T1000 (cell line): Measurements from ENCODE around the gene ALOX12B.

Experiments
- DNase-seq: peaks from one replicate; lab custom pipeline; 2025; ENCODE audit warnings: mixed read lengths; lab: John Stamatoyannopoulos, UW

Gene ALOX12B

DNA sequence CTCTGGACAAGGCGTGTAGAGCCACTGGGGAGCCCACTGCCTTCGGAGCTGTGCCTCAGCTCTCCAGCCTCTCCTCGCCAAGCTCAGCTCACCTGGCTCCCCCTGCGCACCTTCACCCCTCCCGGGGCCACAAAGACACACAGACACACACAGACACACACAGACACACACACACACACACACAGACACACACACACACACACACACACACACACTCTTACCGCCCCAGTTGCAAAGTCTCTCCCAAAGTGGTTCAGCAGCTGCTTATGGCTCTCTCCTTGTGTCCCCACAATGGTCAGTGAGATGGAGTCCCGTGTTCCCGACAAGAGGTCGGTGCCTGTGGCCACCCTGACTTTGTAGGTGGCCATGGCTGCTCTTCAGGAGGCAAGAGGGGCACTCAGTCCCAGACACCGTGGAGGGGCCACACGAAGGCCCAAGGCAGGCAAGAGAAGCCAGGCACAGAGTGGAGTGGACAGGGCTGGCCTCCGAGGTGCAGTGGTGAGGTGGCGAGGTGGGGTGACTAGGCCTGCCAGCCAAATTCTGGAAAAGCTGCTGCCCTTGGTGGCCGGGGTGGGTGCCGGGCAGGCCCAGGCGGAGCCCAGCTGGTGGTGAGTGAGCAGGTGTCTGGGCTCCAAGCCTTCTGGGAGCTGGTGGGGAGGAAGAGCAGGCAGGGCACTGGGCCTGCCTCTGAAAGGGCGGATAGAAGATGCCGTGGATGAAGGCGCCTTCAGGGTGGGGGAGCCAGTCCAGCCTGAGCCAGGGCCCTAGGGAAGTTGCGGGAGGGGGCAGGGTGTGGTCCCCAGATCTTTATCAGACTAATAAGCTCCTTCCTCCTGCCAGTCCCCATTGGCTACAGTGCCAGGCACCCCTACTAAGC, at the start of gene ALOX12B:
Gene ALOX12B (minus strand): TSS at position 642 of the 877 bp plus-strand sequence. CDS start 274 bp downstream, at position 368.
- DNase-seq = no peak

DNA sequence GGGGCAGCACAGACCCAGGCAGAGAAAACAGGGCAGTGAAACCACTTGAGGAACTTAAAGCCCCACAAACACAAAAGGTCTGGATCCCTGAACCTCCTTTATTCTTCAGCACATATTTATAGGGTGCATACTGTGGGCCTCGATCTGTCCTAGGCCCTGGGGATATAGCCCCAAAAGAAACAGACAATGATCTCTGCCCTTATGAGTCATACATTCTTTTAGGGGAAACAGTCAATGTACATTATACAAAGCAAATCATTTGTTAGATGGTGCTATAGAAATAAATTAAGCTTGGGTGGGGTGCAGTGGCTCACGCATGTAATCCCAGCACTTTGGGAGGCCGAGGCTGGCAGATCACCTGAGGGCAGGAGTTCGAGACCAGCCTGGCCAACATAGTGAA, 46.4 kb upstream of the ALOX12B start:
- DNase-seq = no peak

DNA sequence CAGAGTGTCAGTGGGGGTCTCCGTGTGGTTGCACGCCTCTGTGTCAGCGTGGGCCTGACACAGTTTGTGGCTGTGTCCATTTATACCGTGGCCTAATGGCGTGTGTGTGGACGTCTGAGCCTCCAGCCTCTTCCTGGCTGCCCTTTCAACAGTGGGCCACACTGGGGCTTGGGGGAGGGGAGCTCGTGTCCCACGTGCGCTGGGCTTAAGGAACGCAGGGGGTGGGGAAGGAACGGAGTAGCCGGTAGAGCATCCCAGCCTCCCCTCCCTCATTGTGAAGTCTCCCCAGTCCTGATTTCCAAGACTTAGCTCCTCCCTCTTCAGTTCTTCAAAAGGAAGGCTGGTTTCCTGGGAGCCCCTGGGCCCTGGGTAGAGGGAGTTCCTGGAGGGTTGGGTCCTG, 45.9 kb upstream of the ALOX12B start:
- DNase-seq = no peak

DNA sequence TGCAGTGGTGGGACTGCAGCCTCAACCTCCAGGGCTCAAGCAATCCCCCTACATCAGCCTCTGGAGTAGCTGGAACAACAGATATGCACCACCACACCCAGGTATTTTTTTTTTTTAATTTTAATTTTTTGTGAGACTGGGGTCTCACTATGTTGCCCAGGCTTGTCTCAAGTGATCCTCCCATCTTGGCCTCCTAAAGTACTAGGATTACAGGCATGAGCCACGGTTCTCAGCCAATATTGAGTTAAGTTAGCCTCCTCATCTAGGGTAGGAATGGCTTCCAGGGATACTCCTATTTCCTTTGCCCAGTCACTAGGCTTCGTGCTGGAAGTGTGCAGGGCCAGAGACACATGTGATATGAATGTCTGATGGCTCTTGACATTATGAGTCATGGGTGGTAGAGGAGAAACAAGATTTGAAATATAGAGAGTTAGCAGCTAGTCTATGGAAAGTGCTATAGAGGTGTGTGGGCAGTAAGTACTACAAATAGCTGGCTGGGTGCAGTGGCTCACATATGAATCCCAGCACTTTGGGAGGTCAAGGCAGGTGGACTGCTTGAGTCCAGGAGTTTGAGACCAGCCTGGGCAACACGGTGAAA, 44.4 kb upstream of the ALOX12B start:
- DNase-seq = no peak

DNA sequence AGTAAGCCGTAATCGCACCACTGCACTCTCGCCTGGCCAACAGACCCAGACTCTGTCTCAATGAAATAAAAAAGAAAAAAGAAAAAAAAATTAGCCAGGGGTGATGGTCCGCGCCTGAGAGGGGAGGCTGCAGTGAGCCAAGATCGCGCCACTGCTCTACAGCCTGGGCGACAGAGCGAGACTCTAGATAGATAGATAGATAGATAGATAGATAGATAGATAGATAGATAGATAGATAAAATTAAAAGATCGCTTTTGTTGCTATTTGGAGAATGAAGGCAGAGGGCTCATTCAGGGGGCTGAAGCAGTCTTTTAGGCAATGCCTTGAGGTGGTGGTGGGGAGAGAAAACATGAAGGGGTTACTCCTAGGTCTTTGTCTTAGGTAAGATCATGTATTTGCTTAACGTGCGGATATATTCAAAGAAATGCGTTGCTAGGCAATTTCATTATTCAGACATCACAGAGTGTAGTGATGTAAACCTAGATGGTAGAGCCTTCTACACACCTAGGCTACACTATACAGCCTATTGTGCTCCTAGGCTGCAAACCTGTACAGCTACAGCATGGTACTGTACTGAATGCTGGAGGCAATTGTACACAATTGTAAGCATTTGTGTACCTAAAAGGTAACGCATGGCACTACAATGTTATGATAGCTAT, 40.7 kb upstream of the ALOX12B start:
- DNase-seq = no peak

DNA sequence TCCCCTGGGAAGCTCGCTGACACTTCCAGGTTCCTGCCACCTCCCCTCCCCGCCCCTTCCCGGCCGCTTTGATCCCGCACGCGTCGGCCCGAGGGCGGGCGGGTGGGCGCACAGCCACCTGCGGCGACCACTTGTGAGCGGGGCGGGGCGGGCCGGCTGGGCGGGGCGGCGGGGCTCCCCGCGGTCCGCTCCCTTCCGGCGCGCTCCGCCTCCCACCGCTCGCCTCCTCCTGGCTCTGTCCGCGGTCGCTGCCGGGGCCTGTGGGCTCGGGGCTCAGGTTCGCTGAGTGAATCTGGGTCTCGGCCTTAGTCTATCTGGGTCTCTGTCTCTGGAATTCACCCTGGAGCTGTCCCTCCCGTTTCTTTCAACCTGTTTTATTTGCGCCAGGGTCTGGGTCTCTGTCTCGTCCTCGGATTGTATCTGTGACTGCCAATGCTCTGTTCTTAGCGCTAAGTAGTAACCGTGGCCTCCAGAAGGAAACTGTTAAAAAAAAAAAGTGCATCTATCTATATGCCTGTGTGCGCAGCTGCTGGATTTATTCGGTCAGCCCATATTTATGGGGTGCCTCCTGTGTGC, 39.1 kb upstream of the ALOX12B start:
- peak; percentile 32 for DNase-seq

DNA sequence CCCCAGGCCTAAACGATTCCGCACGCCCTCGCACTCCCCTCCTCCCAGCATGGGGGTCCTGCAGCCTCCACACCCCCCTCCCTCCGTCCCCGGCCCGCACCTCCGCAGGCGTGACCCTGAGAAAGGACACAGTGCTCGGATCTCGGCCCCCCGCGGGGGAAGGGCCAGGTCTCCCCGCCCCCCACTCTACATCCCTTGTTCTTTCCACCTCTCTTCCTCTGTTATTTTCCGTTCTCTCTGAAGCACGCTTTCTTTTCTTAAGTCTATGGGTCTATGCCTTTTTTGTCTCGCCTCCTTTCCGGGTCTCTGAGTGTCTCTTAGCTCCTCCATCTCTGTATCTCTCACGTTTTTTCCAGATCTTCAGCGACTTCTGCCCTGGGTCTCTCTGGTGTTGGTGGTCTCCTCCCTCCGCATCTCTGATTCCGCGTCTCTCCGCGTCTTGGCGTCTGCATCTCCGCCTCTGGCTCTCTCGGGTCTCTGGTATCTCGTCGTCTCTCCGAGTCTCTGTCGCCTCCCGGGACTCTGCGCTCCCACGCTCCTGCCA, 38.5 kb upstream of the ALOX12B start:
- no peak for DNase-seq

DNA sequence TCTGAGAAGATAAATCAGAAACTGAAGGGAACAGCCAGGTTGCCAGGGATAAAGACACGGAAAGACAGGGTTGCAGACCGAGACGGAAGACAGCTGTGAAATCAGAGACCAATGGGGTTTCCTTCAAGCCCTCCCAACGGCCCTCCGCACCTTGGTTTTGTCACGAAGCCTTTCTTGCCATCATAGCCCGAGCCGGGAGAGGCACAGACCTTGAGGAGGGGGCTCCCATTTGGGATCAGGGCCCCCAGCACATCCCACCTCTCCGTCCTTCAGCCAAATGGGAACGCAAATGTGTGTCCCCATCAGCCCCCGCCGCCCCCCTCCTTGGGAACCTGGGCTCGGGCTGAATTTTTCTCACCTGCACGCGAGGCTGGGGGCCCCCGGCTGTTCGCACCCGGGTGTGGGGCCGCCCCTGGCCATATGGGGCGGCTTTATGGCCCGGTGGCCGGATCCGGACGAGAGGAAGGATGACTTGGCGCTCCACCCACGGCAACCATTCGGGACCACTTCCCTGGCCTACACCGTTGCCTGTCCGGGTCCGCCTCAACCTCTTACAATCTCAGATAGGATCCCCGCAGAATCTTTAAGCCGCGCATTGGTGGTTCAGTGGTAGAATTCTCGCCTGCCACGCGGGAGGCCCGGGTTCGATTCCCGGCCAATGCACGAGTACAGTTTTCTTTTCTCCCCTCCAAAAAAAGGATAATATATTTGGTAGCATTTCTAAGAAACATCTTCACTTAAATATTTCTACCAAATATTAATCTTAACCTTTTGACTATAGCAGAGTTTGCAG, 37.8 kb upstream of the ALOX12B start:
- peak; percentile 89 for DNase-seq

DNA sequence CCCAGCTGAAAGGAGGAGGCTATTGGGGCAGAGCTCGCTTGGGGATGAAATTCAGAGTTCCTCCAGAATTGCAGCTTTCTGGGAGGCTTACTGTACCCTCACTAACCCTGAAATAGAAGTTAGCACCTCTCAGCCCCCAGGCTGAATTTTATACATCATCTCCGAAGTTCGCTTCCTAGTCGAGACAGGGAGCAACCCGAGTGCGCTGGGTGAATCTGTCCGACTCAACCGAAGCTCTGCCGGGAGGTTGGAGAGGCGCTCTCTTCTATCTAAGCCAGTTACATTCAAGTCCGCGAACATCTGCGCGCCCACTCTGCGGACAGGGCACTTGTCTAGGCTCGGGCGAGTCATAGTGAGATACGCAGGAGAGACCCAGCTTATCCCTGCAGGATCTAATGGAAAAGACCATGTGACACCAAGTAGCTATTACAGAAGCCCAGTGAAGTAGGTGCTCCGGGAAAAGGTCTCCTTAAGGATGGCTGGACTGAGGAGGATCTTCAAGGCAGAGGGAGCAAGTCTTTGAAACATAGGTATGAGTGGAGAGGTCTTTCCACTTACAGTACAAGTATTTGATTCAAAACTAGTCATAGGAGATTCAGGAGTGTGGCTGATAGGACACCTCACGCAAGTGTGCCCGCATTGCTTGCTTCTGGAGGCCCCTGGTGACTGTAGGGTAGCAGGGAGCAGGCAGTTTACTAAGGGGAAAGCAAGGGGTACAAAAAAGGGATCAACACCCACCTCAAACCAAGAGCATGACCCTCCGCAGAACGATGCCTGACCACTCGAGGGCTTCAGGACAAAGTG, 37.0 kb upstream of the ALOX12B start:
- no peak for DNase-seq

DNA sequence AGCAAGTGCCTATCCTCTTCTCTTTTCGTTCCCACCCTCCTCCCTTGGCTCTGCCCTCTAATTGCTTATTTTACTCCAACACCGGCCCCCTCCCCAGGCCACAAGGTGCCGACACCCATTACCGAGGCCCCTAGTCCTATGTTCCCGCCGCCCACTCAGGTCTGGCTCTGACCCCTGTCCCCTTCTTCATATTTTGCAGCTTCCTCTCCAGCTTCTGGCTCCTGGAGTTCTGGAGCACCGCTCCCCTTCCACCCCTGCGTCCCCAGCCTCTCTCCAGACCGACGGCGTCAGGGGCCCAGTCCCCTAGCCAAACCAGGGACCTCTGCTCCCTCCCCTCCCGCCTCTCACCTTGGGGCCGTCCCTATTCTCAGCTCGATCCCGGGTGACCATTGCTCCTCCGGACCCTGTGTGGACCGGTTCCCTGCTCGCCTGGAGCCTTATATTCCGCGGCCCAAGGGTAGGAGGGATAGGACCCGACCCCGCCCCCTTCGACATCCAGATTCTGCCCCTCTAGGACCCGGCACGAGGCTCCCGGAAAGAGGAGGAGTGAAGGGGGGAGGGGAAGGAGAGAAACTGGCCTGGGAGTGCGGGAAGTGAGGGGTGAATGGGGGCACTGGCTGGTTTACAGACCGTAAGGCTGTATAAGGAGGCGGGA, 36.3 kb upstream of the ALOX12B start, which contains the start of gene HES7:
Gene HES7 (minus strand): TSS at position 412 of the 655 bp plus-strand sequence. CDS start 22 bp downstream, at position 390.
- DNase-seq = no peak

DNA sequence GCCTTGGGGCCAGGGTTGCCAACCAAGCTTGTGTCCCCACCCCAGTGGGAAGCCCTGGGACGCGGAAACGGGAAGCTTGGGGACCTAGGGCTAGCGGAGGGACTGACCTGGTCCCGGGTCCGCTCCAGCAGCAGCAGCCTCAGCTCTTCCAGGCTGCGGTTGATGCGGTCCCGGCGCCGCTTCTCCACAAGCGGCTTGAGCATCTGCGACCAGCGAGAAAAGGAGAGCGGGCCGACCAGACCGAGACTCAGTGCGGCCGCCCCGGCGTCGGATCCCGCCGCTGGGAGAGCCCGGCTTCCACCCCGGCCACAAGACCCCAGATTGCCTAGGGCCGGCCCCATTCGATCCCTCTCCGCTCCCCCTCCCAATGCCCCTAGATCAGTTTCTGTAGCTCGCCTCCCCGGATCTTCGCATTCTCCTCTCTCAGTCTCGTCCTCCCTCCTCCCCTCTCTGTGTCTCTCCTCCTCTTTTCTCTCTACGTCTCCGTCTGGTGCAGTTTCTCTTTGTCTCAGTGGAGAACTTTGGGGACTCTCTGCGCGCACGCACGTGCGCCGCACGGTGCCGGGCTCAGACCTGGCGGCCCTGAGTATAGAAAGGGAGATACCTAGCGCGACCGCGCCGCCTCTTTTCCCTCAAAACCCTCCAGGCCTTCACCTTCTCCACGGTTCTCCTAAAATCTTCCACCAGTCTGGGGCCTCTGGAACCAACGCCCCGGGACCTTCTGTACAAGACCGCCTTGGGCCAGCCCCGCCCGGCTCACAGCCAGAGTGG, 35.6 kb upstream of the ALOX12B start:
- no peak for DNase-seq

DNA sequence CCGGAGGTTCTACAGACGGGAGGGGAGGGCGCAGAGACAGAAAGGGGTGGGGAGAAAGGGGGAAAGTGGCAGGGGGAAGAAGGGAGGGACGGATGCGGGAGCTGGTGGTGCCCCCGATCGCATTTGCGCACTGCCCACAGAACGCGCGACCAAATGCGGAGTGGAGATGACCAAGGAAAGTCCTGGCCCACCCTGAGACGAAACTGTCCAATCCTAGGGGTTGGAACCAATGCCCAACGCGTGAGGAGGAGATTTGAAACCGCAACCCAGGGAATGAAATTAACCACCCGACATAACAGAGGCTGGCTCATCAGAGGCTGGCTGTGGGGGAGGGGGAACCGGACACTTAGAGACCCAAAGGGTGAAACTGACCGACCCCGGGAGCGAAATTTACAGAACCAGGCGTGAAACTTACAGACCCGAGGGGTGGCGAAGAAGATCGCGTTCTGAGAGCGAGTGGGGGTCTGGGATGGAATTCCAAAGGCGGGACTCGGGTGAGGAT, 35.0 kb upstream of the ALOX12B start:
- DNase-seq = no peak

DNA sequence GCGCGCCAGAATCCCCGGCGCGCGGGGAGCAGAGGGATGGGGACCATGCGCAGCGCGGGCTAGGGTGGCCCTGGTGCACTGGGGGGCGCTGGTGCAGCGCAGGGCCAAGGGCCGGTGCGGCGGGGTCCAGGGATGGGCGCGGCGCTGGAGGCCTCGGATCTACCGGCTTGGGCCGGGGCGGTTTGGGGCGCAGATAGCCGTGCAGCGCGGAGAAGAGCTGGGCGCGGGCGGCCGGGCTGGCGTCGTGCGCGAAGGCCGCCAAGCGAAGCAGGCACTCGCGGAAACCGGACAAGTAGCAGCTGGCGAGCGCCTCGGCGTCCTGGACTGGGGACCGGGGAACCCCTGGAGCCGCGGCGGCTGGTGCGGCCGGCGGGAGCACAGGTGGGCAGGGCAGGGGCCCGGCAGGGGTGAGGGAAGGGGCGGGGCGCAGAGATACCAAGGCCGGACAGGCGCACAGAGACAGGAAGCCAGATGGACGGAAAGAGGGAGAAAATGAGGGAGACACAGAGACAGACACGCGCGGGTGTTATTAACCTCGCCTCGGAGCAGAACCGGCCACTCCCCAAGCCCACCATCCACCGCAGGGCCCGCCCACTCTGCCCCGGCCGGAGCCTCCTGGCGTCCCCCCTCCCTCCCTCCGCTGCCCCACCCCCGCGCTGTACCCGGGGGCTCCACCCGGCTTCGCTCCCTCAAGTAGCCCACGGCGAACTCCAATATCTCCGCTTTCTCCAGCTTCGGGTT, 34.3 kb upstream of the ALOX12B start:
- DNase-seq = peak; percentile 52

DNA sequence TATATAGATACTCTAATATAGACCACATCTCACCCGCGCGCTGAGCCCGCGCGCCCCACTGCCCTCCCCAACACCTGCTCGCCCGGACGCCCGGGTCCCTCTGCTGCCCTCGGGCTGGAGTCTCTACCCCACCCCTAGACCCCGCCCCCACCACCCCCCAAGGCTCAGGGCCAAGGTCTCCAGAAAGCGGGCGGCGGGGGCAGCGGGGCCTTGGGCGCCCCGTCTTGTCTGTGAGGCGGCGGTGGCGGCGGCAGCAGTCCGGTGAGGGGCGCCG, 33.8 kb upstream of the ALOX12B start:
- no peak for DNase-seq

DNA sequence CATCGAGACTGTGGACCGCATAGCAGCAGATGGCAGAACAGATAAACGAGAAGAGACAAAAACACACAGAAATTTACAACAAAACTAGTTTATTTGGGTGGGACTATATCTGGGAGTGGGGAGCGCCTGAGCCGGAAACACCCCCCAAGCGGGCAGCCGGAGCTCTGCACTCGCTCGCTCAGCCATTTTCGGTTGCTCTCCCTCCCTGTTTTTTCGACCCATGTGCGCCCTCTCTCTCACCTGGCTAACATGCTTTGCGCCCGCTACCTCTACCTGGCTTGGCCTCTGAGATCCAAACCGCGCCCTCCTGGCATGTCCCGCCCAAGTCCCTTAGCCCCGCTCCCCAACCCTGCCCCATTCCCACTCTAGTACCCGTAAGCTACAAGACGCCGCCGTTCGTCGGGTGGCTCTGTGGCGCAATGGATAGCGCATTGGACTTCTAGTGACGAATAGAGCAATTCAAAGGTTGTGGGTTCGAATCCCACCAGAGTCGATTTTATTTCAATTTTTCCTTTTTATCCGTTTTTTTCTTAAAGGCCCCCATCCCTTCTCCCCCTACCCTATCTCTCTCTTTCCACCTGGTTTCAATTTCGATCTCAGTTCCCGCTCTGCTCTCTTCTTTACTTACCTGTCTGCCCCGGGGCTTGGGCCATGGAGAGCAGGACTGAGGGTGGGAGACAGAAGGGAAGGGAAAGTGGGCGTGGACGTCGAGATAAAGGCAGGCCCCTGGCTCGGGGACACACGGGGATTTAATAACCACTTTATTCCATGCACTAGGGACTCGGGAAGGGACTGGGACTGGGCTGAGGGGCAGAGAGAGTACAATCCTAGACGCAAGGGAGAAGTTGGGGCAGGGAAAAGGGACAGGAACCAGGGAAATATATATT, 33.2 kb upstream of the ALOX12B start:
- DNase-seq = peak; percentile 62

DNA sequence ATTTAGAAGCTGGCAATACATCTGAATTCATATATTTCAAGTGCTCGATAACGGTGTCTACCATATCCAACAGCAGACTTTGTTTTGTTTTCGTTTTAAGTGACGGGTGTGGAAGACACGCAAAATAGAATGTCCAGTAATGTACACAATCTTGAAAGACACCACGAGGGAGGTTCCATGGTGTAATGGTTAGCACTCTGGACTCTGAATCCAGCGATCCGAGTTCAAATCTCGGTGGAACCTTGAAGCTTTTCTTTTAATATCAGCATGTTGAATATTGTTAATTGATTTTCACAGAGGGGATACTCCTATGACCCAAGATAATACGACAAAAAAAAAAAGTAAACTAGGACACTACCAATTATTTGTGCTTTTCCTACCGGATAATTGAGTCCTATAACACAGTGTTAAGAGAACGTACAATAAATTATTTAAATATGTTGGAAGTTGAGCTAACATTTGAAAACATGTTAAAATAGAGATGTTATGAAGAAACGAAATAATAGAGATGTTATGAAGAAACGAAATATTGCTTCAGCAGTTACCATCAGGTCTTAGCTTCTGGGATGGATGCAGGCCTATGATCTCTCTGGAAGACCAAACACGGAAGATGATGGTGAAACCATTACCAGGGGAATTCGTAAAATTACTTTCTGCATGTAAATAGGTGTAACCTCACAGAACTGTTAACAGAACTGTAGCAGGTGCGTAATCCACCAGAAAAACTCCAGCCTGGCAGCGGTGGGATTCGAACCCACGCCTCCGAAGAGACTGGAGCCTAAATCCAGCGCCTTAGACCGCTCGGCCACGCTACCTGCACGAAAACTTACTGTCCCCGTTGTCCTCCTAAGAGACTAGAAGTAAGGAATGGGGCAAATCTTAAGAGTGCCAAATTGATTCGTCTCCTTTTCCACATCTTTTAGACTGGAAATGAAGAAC, 32.3 kb upstream of the ALOX12B start:
- peak; percentile 85 for DNase-seq
